ENCODE data around the gene SLC66A2. TPM values are rescaled to one million over a fixed set of nuclear protein-coding genes. Genes with fewer than 3 reads are reported as not detected.
A peak's percentile ranks its signal among the peaks of the same experiment; 100 is the strongest.

Gene SLC66A2
- total RNA-seq, 1 donor from 2014 or later: 30.5 TPM

DNA sequence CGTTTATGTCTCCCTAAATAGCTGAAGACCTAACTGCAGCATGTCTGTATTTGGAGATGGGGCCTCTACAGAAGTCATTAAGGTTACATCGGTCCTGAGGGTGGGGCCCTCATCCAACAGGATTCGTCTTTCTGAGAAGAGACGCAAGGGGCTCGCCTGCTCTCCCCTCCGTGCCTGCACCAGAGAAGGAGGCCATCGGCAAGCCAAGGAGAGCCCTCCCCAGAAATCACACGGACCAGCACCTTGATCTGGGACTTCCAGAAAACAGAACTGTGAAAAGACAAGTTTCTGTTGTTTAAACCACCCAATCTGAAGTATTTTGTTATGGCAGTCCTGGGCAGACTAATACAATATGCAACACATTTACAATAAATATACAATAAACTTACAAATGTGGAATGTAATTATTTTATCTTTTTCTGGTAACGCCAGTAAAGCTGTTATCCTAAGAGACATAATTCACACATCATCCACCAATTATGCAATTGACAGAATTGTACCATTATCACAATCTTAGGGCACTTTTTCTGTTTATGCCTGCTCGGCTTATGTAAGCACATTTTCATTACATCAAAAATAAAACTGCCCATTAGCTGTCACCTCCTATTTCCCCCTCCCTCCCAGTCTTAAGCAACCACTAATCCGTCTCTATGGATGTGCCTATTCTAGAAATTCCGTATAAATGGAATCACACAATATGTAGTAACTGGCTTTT lies 19.1 kb upstream of the SLC66A2 start:
- Histone ChIP-seq H3K36me3 (ENCODE audit: control insufficient read depth, insufficient read depth, low read length) (no peaks in the 10 kb centered on the region), H3K4me3 (ENCODE audit: low read depth, low read length) (no peak overlapping the region), H3K27me3 (ENCODE audit: control insufficient read depth, insufficient read depth, low read length) (no peaks in the 10 kb centered on the region)
- DNase-seq (ENCODE audit: low read depth): no peak
- TF ChIP-seq, protein P1, sequence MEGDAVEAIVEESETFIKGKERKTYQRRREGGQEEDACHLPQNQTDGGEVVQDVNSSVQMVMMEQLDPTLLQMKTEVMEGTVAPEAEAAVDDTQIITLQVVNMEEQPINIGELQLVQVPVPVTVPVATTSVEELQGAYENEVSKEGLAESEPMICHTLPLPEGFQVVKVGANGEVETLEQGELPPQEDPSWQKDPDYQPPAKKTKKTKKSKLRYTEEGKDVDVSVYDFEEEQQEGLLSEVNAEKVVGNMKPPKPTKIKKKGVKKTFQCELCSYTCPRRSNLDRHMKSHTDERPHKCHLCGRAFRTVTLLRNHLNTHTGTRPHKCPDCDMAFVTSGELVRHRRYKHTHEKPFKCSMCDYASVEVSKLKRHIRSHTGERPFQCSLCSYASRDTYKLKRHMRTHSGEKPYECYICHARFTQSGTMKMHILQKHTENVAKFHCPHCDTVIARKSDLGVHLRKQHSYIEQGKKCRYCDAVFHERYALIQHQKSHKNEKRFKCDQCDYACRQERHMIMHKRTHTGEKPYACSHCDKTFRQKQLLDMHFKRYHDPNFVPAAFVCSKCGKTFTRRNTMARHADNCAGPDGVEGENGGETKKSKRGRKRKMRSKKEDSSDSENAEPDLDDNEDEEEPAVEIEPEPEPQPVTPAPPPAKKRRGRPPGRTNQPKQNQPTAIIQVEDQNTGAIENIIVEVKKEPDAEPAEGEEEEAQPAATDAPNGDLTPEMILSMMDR (IDR thresholded peaks at IDR 0.05; ENCODE audit: insufficient read depth, low read length, poor library complexity, severe bottlenecking): no peak

DNA sequence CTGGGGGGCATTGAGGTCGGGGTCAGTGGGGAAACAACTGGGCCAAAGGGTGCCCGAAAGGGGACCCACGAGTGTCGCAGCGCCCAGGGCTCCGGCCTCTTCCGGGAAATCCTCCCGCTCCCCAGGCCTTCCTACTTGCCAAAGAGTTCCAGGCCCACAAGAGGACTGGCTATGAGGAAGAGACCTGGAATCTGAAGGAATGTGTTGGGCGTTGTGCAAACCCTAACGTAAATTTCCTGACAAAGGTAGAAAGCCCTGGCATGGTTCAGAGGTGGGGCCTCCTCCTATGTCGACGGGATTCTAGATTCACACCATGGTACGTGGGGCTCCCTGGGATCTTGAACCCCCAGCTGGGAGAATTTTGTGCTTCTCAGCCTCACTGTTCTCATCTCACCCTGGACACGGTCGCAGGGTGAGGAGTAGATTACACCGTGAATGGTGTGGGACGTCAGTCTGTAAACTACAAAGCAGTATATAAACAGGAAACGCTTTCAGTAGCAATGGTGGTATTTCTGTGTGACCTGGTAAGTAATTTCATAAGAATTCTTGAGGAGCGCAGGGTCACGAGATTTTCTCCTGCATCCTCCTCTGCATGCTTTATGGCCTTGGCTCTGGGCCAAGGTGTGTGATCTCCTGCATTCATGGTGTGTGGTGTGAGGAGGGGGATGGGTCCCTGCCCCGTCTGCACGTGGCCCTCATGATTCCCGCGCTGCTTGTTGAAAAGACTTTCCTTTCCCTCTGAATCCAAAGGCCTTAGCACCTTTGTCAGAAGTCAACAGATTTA lies 13.9 kb upstream of the SLC66A2 start:
- TF ChIP-seq, protein P1 (IDR thresholded peaks at IDR 0.05; ENCODE audit: insufficient read depth, low read length, poor library complexity, severe bottlenecking): no peak
- DNase-seq (ENCODE audit: low read depth): no peak
- H3K27me3 ChIP-seq (ENCODE audit: control insufficient read depth, insufficient read depth, low read length): no peaks in the 10 kb centered on the region
- H3K4me3 ChIP-seq (ENCODE audit: low read depth, low read length): peak overlapping the region; percentile 59
- H3K36me3 ChIP-seq (ENCODE audit: control insufficient read depth, insufficient read depth, low read length): no peaks in the 10 kb centered on the region

- Histone ChIP-seq H3K36me3 (ENCODE audit: control insufficient read depth, insufficient read depth, low read length) (no peaks in the 10 kb centered on the region), H3K27me3 (ENCODE audit: control insufficient read depth, insufficient read depth, low read length) (no peaks in the 10 kb centered on the region), H3K4me3 (ENCODE audit: low read depth, low read length) (peak within 1 kb of the TSS; percentile 59)
- TF ChIP-seq, protein P1 (IDR thresholded peaks at IDR 0.05; ENCODE audit: insufficient read depth, low read length, poor library complexity, severe bottlenecking): no peak
- DNase-seq (ENCODE audit: low read depth): no peak
Observed at GRCh38 chr18:79964330-79965118, 13.1 kb upstream of the SLC66A2 start, which contains the start of gene HSBP1L1. Gene HSBP1L1, plus strand, starts transcription at chr18:79964643. Its CDS starts 93 bp downstream, at chr18:79964736.

DNA sequence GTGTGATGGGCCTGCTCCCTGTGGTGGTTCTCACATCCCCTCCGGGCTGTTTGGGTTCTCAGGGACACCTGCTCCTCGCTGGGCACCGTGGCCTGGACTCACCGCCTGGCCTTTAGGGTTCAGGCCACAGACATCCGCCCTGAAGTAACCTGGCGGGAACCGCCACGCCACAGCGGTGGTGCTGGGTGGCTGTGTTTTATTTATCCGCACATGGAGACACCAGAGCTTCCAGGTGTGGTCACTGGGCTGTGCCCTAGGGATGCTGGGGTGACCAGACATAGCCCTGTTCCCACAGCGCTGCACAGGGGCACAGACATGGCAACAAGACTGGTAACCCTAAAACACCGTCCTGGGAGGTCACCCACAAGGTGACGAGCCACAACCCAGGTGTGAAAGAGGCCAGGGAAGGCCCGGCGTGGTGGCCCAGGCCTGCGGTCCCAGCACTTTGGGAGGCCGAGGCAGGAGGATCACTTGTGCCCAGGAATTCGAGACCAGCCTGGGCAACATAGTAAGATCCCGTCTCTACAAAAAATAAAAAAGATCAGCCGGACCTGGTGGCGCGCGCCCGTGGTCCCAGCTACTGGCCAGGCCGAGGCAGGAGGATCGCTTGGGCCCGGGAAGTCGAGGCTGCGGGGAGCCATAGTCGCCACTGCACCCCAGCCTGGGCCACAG lies 12.3 kb upstream of the SLC66A2 start:
- DNase-seq (ENCODE audit: low read depth): no peak
- H3K27me3 ChIP-seq (ENCODE audit: control insufficient read depth, insufficient read depth, low read length): no peaks in the 10 kb centered on the region
- no peaks in the 10 kb centered on the region for H3K36me3 ChIP-seq (ENCODE audit: control insufficient read depth, insufficient read depth, low read length)
- TF ChIP-seq, protein P1 (IDR thresholded peaks at IDR 0.05; ENCODE audit: insufficient read depth, low read length, poor library complexity, severe bottlenecking): no peak
- H3K4me3 ChIP-seq (ENCODE audit: low read depth, low read length): peak overlapping the region; percentile 59

GRCh38 chr18:79962835-79963657 lies 11.6 kb upstream of the SLC66A2 start:
- Histone ChIP-seq H3K27me3 (ENCODE audit: control insufficient read depth, insufficient read depth, low read length) (no peaks in the 10 kb centered on the region), H3K36me3 (ENCODE audit: control insufficient read depth, insufficient read depth, low read length) (no peaks in the 10 kb centered on the region), H3K4me3 (ENCODE audit: low read depth, low read length) (no peak overlapping the region)
- TF ChIP-seq, protein P1 (IDR thresholded peaks at IDR 0.05; ENCODE audit: insufficient read depth, low read length, poor library complexity, severe bottlenecking): no peak
- DNase-seq (ENCODE audit: low read depth): no peak
